H1 (cell line): ENCODE measurements around the gene UGT2B7. TPM values are rescaled to one million over a fixed set of nuclear protein-coding genes. Genes with fewer than 3 reads are reported as not detected.

Experiments used
- CTBP2 ChIP-seq: IDR thresholded peaks from 2 replicates; pipeline ENCODE4 v1.7.0; 2011; ENCODE audit warnings: borderline replicate concordance, mild to moderate bottlenecking, moderate library complexity, mixed read lengths, low read length; ENCODE audit not compliant: insufficient read depth, insufficient read length
- E2F6 ChIP-seq: IDR thresholded peaks from 2 replicates; pipeline ENCODE4 v1.6.1; 2012; ENCODE audit warnings: inconsistent platforms
- KDM4A ChIP-seq: IDR thresholded peaks from one replicate; pipeline ENCODE4 v1.7.1; 2012; ENCODE audit warnings: low read depth, mild to moderate bottlenecking, moderate library complexity, low read length, inconsistent platforms; ENCODE audit not compliant: severe bottlenecking
- polyA plus RNA-seq, 7 experiments: library from polyadenylated mRNA; depleted of rRNA in 3 of 7; stranded (reverse) in 5 of 7; unstranded in 2 of 7; fragments of >200 nt in 5 of 7; fragments of 200-250 nt in 2 of 7; gene quantifications; 1 replicate in 5 of 7; 2 replicates in 1 of 7; 4 replicates in 1 of 7; pipeline versions ENCODE4 v1.2.1 to v1.2.3, GENCODE V29; 2011 to 2013; ENCODE audit warnings: missing spikeins in 2 of 7, mixed read lengths in 2 of 7
- total RNA-seq: library from RNA; stranded (reverse); fragmentation: NEBNext Ultra II Directional; extraction: Animal tissue kit (Norgen Biotek cat#: 25700); gene quantifications from 2 replicates; pipeline ENCODE4 v1.2.1, GENCODE V29; 2021

UGT2B7 gene
- total and polyA plus RNA-seq, 2 of the 8 experiments (the other 6 are each of a cell fraction or from before 2014, with no cell fraction given): not detected

DNA sequence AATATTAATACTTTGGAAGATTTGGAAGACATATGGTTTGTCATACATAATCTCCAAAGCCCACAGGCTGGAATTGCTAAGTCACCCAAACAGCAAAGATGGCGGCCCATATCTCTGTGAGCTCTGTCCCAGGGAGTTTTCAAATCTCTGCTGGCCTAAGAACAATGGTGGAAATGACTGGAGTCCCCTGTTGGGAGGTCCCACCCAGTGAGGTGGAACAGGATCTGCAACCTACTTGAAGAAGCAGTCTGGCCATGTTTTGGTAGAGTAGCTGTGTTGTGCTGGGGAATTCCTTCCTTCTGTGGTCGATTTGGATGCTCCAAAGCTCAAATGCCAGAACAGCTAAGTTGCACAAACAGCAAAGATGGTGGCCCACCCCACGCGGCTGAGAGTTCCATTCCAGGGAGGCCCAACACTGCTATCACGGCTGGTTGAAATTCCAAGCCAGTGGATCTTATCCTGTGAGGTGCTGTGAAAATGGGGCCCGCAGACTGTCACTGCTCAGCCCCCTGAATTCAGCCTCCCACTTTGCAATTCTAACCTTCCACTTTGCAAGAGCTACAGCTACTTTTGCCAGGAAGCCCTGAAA, 3.2 kb upstream of the UGT2B7 start (continued):
- TF ChIP-seq KDM4A (no peak), CTBP2 (no peak), E2F6 (no peak)
